SH-SY5Y (cell line): Measurements from ENCODE around the gene MRPS22.

ENCODE experiments used
- GATA2 ChIP-seq: IDR thresholded peaks from 2 replicates; pipeline ENCODE4 v1.6.1; 2011; ENCODE audit warnings: mild to moderate bottlenecking, low read depth, low read length
- GATA3 ChIP-seq: IDR thresholded peaks from 2 replicates; pipeline ENCODE4 v1.6.1; 2011; ENCODE audit warnings: low read depth, mild to moderate bottlenecking, low read length, moderate library complexity

MRPS22 gene

GRCh38 chr3:139307072-139307491 is 36.7 kb upstream of the MRPS22 start:
- TF ChIP-seq GATA2 (no peak), GATA3 (no peak)

- no peak for TF ChIP-seq GATA2
These were observed 35.9 kb upstream of the MRPS22 start for GRCh38 chr3:139307601-139308555.

GRCh38 chr3:139308560-139308959 is 35.3 kb upstream of the MRPS22 start:
- TF ChIP-seq GATA3: no peak
- TF ChIP-seq GATA2: no peak

- TF ChIP-seq GATA2: no peak
- no peak for TF ChIP-seq GATA3
These were observed 34.7 kb upstream of the MRPS22 start for GRCh38 chr3:139309061-139309591.

GRCh38 chr3:139309880-139310279 is 33.9 kb upstream of the MRPS22 start:
- no peak for TF ChIP-seq GATA2
- no peak for TF ChIP-seq GATA3

GRCh38 chr3:139310474-139310933 is 33.3 kb upstream of the MRPS22 start:
- no peak for TF ChIP-seq GATA3
- TF ChIP-seq GATA2: no peak

- TF ChIP-seq GATA2 (no peak), GATA3 (no peak)
These were observed 32.3 kb upstream of the MRPS22 start for GRCh38 chr3:139311557-139311956.

- no peak for TF ChIP-seq GATA3
- TF ChIP-seq GATA2: no peak
These were observed 31.4 kb upstream of the MRPS22 start for GRCh38 chr3:139312416-139312815.

GRCh38 chr3:139312959-139313358 is 30.9 kb upstream of the MRPS22 start:
- TF ChIP-seq GATA3: no peak
- no peak for TF ChIP-seq GATA2

GRCh38 chr3:139313921-139314320 is 29.9 kb upstream of the MRPS22 start:
- TF ChIP-seq GATA2: no peak
- TF ChIP-seq GATA3: no peak

- TF ChIP-seq GATA3 (no peak), GATA2 (no peak)
These were observed 26.6 kb upstream of the MRPS22 start for GRCh38 chr3:139317215-139317614.

- TF ChIP-seq GATA3: no peak
- TF ChIP-seq GATA2: no peak
These were observed 26.0 kb upstream of the MRPS22 start for GRCh38 chr3:139317660-139318430.

GRCh38 chr3:139318431-139318816 is 25.4 kb upstream of the MRPS22 start:
- TF ChIP-seq GATA2: no peak
- TF ChIP-seq GATA3: no peak

- TF ChIP-seq GATA2 (no peak), GATA3 (no peak)
These were observed 25.0 kb upstream of the MRPS22 start for GRCh38 chr3:139318826-139319225.
